Endodermal cell (in vitro differentiated cells): ENCODE results near the gene DIPK1A. TPM values are rescaled to one million over a fixed set of nuclear protein-coding genes. Genes with fewer than 3 reads are reported as not detected.
"Not testable (repeated sequence)": the region's sequence is repeated elsewhere in the genome, so short reads cannot be mapped to it uniquely, and the experiment has no call there.

Source experiments
- DNase-seq: peaks from one replicate; pipeline ENCODE4 v3.0.0-alpha.2; 2017
- H3K27ac ChIP-seq: 2 replicates; pipeline ENCODE4 v1.5.1; 2013; ENCODE audit warnings: mild to moderate bottlenecking, low read depth, low read length, moderate library complexity
- H3K27me3 ChIP-seq: 2 replicates; pipeline ENCODE4 v1.6.1; 2013; ENCODE audit warnings: mild to moderate bottlenecking, low read length, moderate library complexity; ENCODE audit not compliant: insufficient read depth, control insufficient read depth, poor library complexity, severe bottlenecking
- H3K36me3 ChIP-seq: 2 replicates; pipeline ENCODE4 v1.7.0; 2013; ENCODE audit warnings: mild to moderate bottlenecking, low read length, moderate library complexity; ENCODE audit not compliant: control insufficient read depth, insufficient read depth
- H3K4me1 ChIP-seq: one replicate; pipeline ENCODE4 v1.7.0; 2013; ENCODE audit warnings: low read length; ENCODE audit not compliant: control insufficient read depth, insufficient read depth
- H3K4me3 ChIP-seq: 2 replicates; pipeline ENCODE4 v1.5.1; 2013; ENCODE audit warnings: mild to moderate bottlenecking, low read length, moderate library complexity
- H3K9ac ChIP-seq: 2 replicates; pipeline ENCODE4 v1.6.1; 2013; ENCODE audit warnings: mild to moderate bottlenecking, low read length, moderate library complexity; ENCODE audit not compliant: poor library complexity, severe bottlenecking; ENCODE audit errors: extremely low read depth
- H3K9me3 ChIP-seq: 2 replicates; pipeline ENCODE4 v1.6.1; 2013; ENCODE audit warnings: mild to moderate bottlenecking, low read length, moderate library complexity; ENCODE audit not compliant: control insufficient read depth
- H3K27ac Mint-ChIP-seq: 2 replicates; pipeline ENCODE4 v1.8.0; 2020; ENCODE audit warnings: mixed read lengths
- H3K27me3 Mint-ChIP-seq: 2 replicates; pipeline ENCODE4 v1.8.0; 2021; ENCODE audit warnings: mild to moderate bottlenecking, mixed read lengths; ENCODE audit not compliant: insufficient read depth
- H3K36me3 Mint-ChIP-seq: 2 replicates; pipeline ENCODE4 v1.8.0; 2020; ENCODE audit warnings: low read depth, mixed read lengths
- H3K4me1 Mint-ChIP-seq: 2 replicates; pipeline ENCODE4 v1.8.0; 2020; ENCODE audit warnings: mixed read lengths
- H3K4me3 Mint-ChIP-seq: 2 replicates; pipeline ENCODE4 v1.8.0; 2020; ENCODE audit warnings: mild to moderate bottlenecking, moderate library complexity, mixed read lengths
- H3K9me3 Mint-ChIP-seq: 2 replicates; pipeline ENCODE4 v1.8.0; 2020; ENCODE audit warnings: mild to moderate bottlenecking, mixed read lengths
- CTCF ChIP-seq: fragments of 200-600 bp; sonication (generic); conservative IDR thresholded peaks from 2 replicates; pipeline ENCODE4 v1.5.0; 2021; ENCODE audit warnings: antibody characterized with exemption, mild to moderate bottlenecking
- WGBS, 2 experiments: methylation state at CpG; one replicate each; pipeline versions ENCODE4 v1.1.5 to v1.1.7; 2013; ENCODE audit warnings: missing lambda C conversion rate in 2 of 2, mixed read lengths in 1 of 2; ENCODE audit not compliant: insufficient coverage in 1 of 2, insufficient read length in 1 of 2; 5-methylcytosine and 5-hydroxymethylcytosine counted together
- total RNA-seq, 2 donors: library from RNA; stranded (reverse); fragmentation: NEBNext Ultra II Directional in 1 of 2; extraction: Animal tissue kit (Norgen Biotek cat#: 25700) in 1 of 2; gene quantifications; 2 replicates in 1 of 2; 3 replicates in 1 of 2; pipeline ENCODE4 v1.2.1, GENCODE V29; 2021

The DIPK1A gene
- total RNA-seq, 2 donors from 2014 or later = 4.0 to 6.6 TPM

- H3K4me1 Mint-ChIP-seq = peaks cover 13% of the 10 kb centered on the region
- Histone ChIP-seq H3K9ac (no peak overlapping the region), H3K9me3 (no peaks in the 10 kb centered on the region), H3K27me3 (no peaks in the 10 kb centered on the region), H3K4me3 (no peak overlapping the region), H3K27ac (no peak overlapping the region), H3K4me1 (no peaks in the 10 kb centered on the region), H3K36me3 (no peaks in the 10 kb centered on the region)
- no peak overlapping the region for H3K4me3 Mint-ChIP-seq
- DNase-seq = no peak
- no peaks in the 10 kb centered on the region for H3K36me3 Mint-ChIP-seq
- WGBS, 2 experiments = 52 to 56% methylated on average over 1 of the region's 1 CpG
- no peak overlapping the region for H3K27ac Mint-ChIP-seq
- no peaks in the 10 kb centered on the region for H3K9me3 Mint-ChIP-seq
- no peak for TF ChIP-seq CTCF
- peaks cover 4% of the 10 kb centered on the region for H3K27me3 Mint-ChIP-seq
Measured at GRCh38 chr1:92972409-92973129, 11.3 kb upstream of the DIPK1A start.

GRCh38 chr1:92971932-92972331 is 10.7 kb upstream of the DIPK1A start:
- not testable (repeated sequence) for H3K27ac ChIP-seq, H3K27ac Mint-ChIP-seq, H3K4me3 ChIP-seq, H3K9me3 ChIP-seq, H3K27me3 ChIP-seq, H3K4me1 ChIP-seq, H3K36me3 Mint-ChIP-seq, H3K4me3 Mint-ChIP-seq, H3K9me3 Mint-ChIP-seq, DNase-seq, H3K27me3 Mint-ChIP-seq, H3K36me3 ChIP-seq, H3K9ac ChIP-seq
- WGBS, 2 experiments = 86 to 88% methylated on average over 3 to 6 of the region's 6 CpGs
- H3K4me1 Mint-ChIP-seq = peaks cover 13% of the 10 kb centered on the region

DNA sequence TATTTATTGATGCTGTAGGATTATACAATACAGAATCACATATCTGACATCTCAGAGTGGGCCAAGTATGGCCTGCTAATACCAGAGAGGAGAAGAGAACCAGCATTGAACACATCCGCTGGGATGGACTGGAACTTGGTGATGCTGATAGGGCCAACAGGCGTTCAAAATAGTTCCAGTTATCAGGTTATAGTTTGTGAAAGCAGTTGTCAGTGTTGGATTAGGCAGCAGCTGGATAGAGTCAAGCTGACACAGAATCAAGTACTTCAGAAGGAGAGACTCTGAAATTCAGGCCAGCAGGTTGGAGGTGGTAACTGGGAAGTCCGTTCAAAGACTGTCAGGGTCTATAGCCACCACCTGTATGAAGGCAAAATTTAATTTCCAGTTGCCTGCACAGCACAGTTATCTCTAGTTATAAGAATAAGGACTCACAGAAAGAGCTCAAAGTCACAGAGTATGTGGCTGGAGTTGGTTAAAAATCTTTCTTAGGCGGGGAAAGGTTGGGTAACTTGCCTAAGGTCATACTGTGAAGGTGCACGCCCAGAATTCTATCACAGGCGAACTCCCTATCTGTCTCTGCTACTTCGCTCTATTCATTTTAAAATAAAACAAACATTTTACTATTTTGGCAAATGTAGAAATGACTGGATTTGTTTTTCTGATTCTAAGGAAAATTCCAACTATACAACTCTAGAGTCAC is 9.9 kb upstream of the DIPK1A start:
- H3K4me3 Mint-ChIP-seq = no peak overlapping the region
- H3K27ac ChIP-seq = no peak overlapping the region
- H3K27me3 ChIP-seq = no peaks in the 10 kb centered on the region
- H3K27ac Mint-ChIP-seq = no peak overlapping the region
- no peaks in the 10 kb centered on the region for H3K4me1 ChIP-seq
- peaks cover 13% of the 10 kb centered on the region for H3K4me1 Mint-ChIP-seq
- DNase-seq = no peak
- H3K36me3 ChIP-seq = no peaks in the 10 kb centered on the region
- no peaks in the 10 kb centered on the region for H3K36me3 Mint-ChIP-seq
- TF ChIP-seq CTCF = no peak
- no peak overlapping the region for H3K4me3 ChIP-seq
- H3K27me3 Mint-ChIP-seq = peaks cover 4% of the 10 kb centered on the region
- H3K9me3 Mint-ChIP-seq = no peaks in the 10 kb centered on the region
- 89 to 90% methylated on average over 3 to 7 of the region's 7 CpGs for WGBS, 2 experiments
- H3K9ac ChIP-seq = no peak overlapping the region
- H3K9me3 ChIP-seq = no peaks in the 10 kb centered on the region
